HCT116 (cell line): ENCODE data around the gene FTO. TPM values are rescaled to one million over a fixed set of nuclear protein-coding genes. Genes with fewer than 3 reads are reported as not detected.
A peak's percentile ranks its signal among the peaks of the same experiment; 100 is the strongest.

Source experiments
- ATAC-seq: fragments of 200-7000 bp; cut with Tn5 transposase; 2 replicates; pipeline ENCODE4 v1.9.1; 2020; ENCODE audit warnings: mild to moderate bottlenecking, moderate library complexity
- BruUV-seq: library from RNA; stranded (reverse); fragments of 400-500 nt; replicated peaks from 2 replicates; lab custom pipeline; 2021; lab: Mats Ljungman, UMichigan
- CTCF ChIA-PET: fragments of 300-600 bp; sonication (Branson Sonifier 250); formaldehyde crosslinking; loops from one replicate; lab custom pipeline; 2021; ENCODE audit warnings: antibody characterized with exemption; lab: Charles Lee
- POLR2A ChIA-PET: fragments of 300-600, 350-600 bp; sonication (Branson Sonifier 250); formaldehyde crosslinking; loops from one replicate; lab custom pipeline; 2021; ENCODE audit warnings: antibody characterized with exemption; lab: Charles Lee
- RAD21 ChIA-PET, 2 experiments: fragments of 300-600 bp; sonication (Branson Sonifier 250); formaldehyde crosslinking; loops; one replicate each; lab custom pipeline; 2023; ENCODE audit warnings: low total read pairs in 2 of 2; ENCODE audit not compliant: uncharacterized antibody in 2 of 2, unreplicated experiment in 2 of 2, low non-redundant PET in 1 of 2; lab: Charles Lee
- DNase-seq: peaks from one replicate; pipeline ENCODE4 v3.0.0-alpha.2; 2010; ENCODE audit warnings: low read depth, low spot score
- H2AFZ ChIP-seq: fragments of 200-600 bp; shearing (Covaris generic), sonication (generic); 2 replicates; pipeline ENCODE4 v1.6.1; 2017; ENCODE audit warnings: low read depth, mixed run types, mixed read lengths, antibody characterized with exemption, low read length; ENCODE audit not compliant: poor library complexity, severe bottlenecking
- H3K27ac ChIP-seq: 2 replicates; pipeline ENCODE4 v1.5.1; 2012; ENCODE audit warnings: low read depth, low read length
- H3K27me3 ChIP-seq: fragments of 200-600 bp; sonication (generic); 2 replicates; pipeline ENCODE4 v1.6.1; 2016; ENCODE audit warnings: mixed run types, low read length, mixed read lengths; ENCODE audit not compliant: insufficient read depth
- H3K36me3 ChIP-seq, 2 experiments: fragments of 200-500 bp in 1 of 2; fragments of 200-600 bp in 1 of 2; sonication (Bioruptor generic) in 1 of 2; sonication (generic) in 1 of 2; 2 replicates each; pipeline versions ENCODE4 v1.5.1 to v1.6.1; 2014 to 2016; ENCODE audit warnings: low read length in 2 of 2, inconsistent platforms in 1 of 2, mixed read lengths in 1 of 2, mixed run types in 1 of 2; ENCODE audit not compliant: insufficient read depth in 2 of 2, control insufficient read depth in 1 of 2
- H3K4me1 ChIP-seq, 2 experiments: fragments of 200-600 bp in 1 of 2; sonication (generic) in 1 of 2; 2 replicates each; pipeline versions ENCODE4 v1.5.1 to v1.6.1; 2012 to 2017; ENCODE audit warnings: low read length in 2 of 2, inconsistent platforms in 1 of 2, mild to moderate bottlenecking in 1 of 2, mixed read lengths in 1 of 2, mixed run types in 1 of 2, moderate library complexity in 1 of 2; ENCODE audit not compliant: insufficient read depth in 2 of 2, control insufficient read depth in 1 of 2
- H3K4me2 ChIP-seq: fragments of 200-600 bp; sonication (generic); 2 replicates; pipeline ENCODE4 v1.6.1; 2017; ENCODE audit warnings: mixed run types, low read length, mixed read lengths
- H3K4me3 ChIP-seq, 2 experiments: fragments of 200-600 bp in 1 of 2; sonication (generic) in 1 of 2; replicated peaks in 1 of 2; 2 replicates each; pipeline ENCODE4 v1.5.1; 2011 to 2016; ENCODE audit warnings: low read length in 2 of 2, control low read depth in 1 of 2, low read depth in 1 of 2, mild to moderate bottlenecking in 1 of 2, mixed read lengths in 1 of 2, mixed run types in 1 of 2
- H3K79me2 ChIP-seq: fragments of 200-600 bp; sonication (generic); 2 replicates; pipeline ENCODE4 v1.6.1; 2017; ENCODE audit warnings: mild to moderate bottlenecking, mixed run types, low read length, moderate library complexity, mixed read lengths; ENCODE audit not compliant: insufficient read depth
- H3K9ac ChIP-seq: fragments of 200-600 bp; sonication (generic); 2 replicates; pipeline ENCODE4 v1.6.1; 2016; ENCODE audit warnings: low read length, mixed read lengths
- H3K9me2 ChIP-seq: fragments of 200-600 bp; sonication (generic), shearing (Covaris generic); 2 replicates; pipeline ENCODE4 v1.6.1; 2017; ENCODE audit warnings: mixed run types, mild to moderate bottlenecking, moderate library complexity; ENCODE audit not compliant: insufficient read depth
- H3K9me3 ChIP-seq, 2 experiments: fragments of 200-500 bp in 1 of 2; fragments of 200-600 bp in 1 of 2; sonication (Bioruptor generic) in 1 of 2; sonication (generic) in 1 of 2; 2 replicates each; pipeline ENCODE4 v1.6.1; 2014 to 2017; ENCODE audit warnings: low read length in 2 of 2, mixed read lengths in 2 of 2, inconsistent platforms in 1 of 2, low read depth in 1 of 2, mild to moderate bottlenecking in 1 of 2, mixed run types in 1 of 2, moderate library complexity in 1 of 2; ENCODE audit not compliant: control insufficient read depth in 1 of 2, insufficient read depth in 1 of 2
- H4K20me1 ChIP-seq: fragments of 200-600 bp; sonication (generic), shearing (Covaris generic); 2 replicates; pipeline ENCODE4 v1.6.1; 2017; ENCODE audit warnings: mixed run types, mild to moderate bottlenecking, moderate library complexity; ENCODE audit not compliant: insufficient read depth
- CBX3 ChIP-seq: IDR thresholded peaks from 2 replicates; pipeline ENCODE4 v1.6.1; 2012; ENCODE audit warnings: low read depth
- CEBPB ChIP-seq: IDR thresholded peaks from 2 replicates; pipeline ENCODE4 v1.6.1; 2012; ENCODE audit warnings: low read depth
- EGR1 ChIP-seq: IDR thresholded peaks from 2 replicates; pipeline ENCODE4 v1.6.1; 2012; ENCODE audit warnings: low read depth
- EZH2 ChIP-seq: fragments of 200-600 bp; sonication (generic); IDR thresholded peaks from 2 replicates; pipeline ENCODE4 v1.6.1; 2017; ENCODE audit warnings: antibody characterized with exemption, mixed run types
- EZH2phosphoT487 ChIP-seq: fragments of 200-600 bp; IDR thresholded peaks from 2 replicates; pipeline ENCODE4 v1.6.1; 2018; ENCODE audit warnings: antibody characterized with exemption, borderline replicate concordance
- POLR2AphosphoS5 ChIP-seq: IDR thresholded peaks from 2 replicates; pipeline ENCODE4 v1.6.1; 2011; ENCODE audit warnings: mild to moderate bottlenecking, low read depth, low read length, moderate library complexity
- SP1 ChIP-seq: IDR thresholded peaks from 2 replicates; pipeline ENCODE4 v1.6.1; 2012; ENCODE audit warnings: low read depth
- SRF ChIP-seq: IDR thresholded peaks from 2 replicates; pipeline ENCODE4 v1.6.1; 2012; ENCODE audit warnings: low read depth
- YY1 ChIP-seq: IDR thresholded peaks from 2 replicates; pipeline ENCODE4 v1.6.1; 2011; ENCODE audit warnings: low read length, low read depth, moderate library complexity, mild to moderate bottlenecking; ENCODE audit not compliant: insufficient replicate concordance; ENCODE audit errors: extremely low read depth
- intact Hi-C: fragments of 100-400 bp; cut with micrococcal nuclease; formaldehyde crosslinking; loops from 2 replicates; pipeline ENCODE4 v1.10.0; 2022
- total RNA-seq: library from RNA; stranded (reverse); gene quantifications from one replicate; pipeline ENCODE4 v1.2.1, GENCODE V29; 2021; ENCODE audit not compliant: unreplicated experiment
- TF ChIP-seq, protein P1 (sequence below): IDR thresholded peaks from 2 replicates; pipeline ENCODE4 v1.6.1; 2012
- TF ChIP-seq, protein P2 (sequence below): IDR thresholded peaks from 2 replicates; pipeline ENCODE4 v1.6.1; 2011; ENCODE audit warnings: mild to moderate bottlenecking, low read length, moderate library complexity; ENCODE audit not compliant: insufficient replicate concordance; ENCODE audit errors: extremely low read depth

Gene FTO
- total RNA-seq, 1 experiment from 2014 or later, result 55.2 TPM

DNA sequence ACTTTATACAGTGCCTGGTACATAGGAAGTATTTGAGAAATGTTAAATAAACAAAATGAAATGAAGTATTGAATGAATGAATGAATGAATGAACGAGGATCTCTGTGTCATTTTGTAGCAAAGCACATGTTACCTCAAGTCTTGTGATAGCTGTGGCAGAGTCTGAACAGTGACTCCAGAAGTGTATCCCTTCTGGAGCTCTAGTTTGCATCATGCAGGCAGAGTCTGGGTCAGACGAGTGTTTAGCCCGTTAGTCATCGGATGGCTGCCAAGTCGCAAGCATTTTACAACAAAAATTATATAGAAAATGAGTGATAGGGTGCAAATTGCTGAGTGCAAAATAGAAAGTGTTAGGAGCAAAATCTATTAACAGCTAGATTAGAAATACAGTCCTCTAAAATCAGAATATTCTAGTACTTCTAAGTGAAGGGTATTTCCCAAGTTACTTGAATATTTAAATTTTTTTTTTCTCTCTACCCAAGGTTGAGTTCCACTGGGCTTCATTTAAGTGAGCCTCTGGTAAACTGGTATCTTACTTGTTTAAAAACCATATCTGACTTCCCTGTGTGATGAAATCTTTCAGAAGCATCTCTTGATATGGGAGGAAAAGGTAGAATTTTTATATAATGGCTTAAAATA is 113.3 kb downstream of the FTO start (continued):
- TF ChIP-seq EGR1, result no peak
- TF ChIP-seq, protein P1, sequence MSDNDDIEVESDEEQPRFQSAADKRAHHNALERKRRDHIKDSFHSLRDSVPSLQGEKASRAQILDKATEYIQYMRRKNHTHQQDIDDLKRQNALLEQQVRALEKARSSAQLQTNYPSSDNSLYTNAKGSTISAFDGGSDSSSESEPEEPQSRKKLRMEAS, result 0 out of 2 replicates have a peak, but pooled peaks have one; percentile 18
- TF ChIP-seq EZH2, result no peak

DNA sequence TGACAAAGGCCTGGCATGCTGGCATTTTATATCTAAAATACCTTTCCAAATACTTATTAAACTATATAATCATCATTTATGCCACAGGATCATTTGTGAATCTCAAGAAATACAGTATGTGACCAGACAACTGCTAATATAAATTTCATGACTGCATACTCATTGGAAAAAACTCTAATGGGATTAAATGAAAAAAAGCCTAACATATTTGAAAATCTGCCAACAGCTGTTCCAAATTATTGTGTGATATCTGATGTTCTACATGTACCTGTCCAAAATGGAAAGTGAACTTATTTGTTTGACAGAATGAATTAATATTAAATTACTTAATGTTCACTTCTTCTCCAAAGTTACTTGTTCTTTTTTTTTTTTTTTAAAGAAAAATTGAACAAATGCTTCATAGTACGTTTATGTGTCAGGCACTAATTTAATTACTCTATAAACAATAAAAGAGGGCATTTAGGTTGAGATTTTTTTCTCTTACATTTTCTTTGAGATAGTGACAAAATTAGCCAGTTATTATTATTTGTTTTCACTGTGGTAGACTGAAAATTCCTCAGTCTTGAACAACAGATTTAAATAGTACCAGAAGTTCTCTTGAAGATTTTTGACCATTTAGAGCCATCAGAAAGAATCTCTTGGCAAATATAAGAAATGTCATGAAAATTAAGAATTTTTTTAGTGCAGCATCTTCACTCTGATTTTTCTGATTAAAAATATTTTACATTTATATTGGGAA is 114.0 kb downstream of the FTO start:
- H3K36me3 ChIP-seq, result no peaks in the 10 kb centered on the region
- CTCF ChIA-PET, result no interaction called here
- no peaks in the 10 kb centered on the region for H3K9me3 ChIP-seq
- peak overlapping the region; percentile 40; the same call in 1 of the 2 replicates for H3K4me2 ChIP-seq
- TF ChIP-seq CEBPB, result no peak
- no peak for TF ChIP-seq EZH2
- no peak for TF ChIP-seq SRF
- TF ChIP-seq, protein P1, result no peak
- no peak for TF ChIP-seq SP1
- TF ChIP-seq CBX3, result no peak
- no peak for TF ChIP-seq EZH2phosphoT487
- TF ChIP-seq, protein P2, sequence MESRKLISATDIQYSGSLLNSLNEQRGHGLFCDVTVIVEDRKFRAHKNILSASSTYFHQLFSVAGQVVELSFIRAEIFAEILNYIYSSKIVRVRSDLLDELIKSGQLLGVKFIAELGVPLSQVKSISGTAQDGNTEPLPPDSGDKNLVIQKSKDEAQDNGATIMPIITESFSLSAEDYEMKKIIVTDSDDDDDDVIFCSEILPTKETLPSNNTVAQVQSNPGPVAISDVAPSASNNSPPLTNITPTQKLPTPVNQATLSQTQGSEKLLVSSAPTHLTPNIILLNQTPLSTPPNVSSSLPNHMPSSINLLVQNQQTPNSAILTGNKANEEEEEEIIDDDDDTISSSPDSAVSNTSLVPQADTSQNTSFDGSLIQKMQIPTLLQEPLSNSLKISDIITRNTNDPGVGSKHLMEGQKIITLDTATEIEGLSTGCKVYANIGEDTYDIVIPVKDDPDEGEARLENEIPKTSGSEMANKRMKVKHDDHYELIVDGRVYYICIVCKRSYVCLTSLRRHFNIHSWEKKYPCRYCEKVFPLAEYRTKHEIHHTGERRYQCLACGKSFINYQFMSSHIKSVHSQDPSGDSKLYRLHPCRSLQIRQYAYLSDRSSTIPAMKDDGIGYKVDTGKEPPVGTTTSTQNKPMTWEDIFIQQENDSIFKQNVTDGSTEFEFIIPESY, result no peak
- TF ChIP-seq POLR2AphosphoS5, result no peak
- TF ChIP-seq YY1, result no peak
- POLR2A ChIA-PET, result no interaction called here
- no peaks in the 10 kb centered on the region for H3K9me2 ChIP-seq
- BruUV-seq, result no TSS peak
- no peak overlapping the region for H3K9ac ChIP-seq
- H3K4me3 ChIP-seq, result no peak overlapping the region
- RAD21 ChIA-PET, result no interaction called here
- no peak for DNase-seq
- H3K27me3 ChIP-seq, result no peaks in the 10 kb centered on the region
- intact Hi-C loops, result no loop called here
- no peak for ATAC-seq
- H2AFZ ChIP-seq, result no peak overlapping the region
- peaks cover 30 to 44% of the 10 kb centered on the region in 2 experiments for H3K4me1 ChIP-seq
- H3K79me2 ChIP-seq, result no peaks in the 10 kb centered on the region; the same call in 1 of the 2 replicates
- H4K20me1 ChIP-seq, result no peaks in the 10 kb centered on the region
- H3K27ac ChIP-seq, result no peak overlapping the region
